Esophagus muscularis mucosa (tissue), 3 donors: Measurements from ENCODE around the gene CDC25B.

Source experiments
- CTCF ChIP-seq, 3 experiments: fragments of 200-600 bp in 2 of 3; fragments of 450-650 bp in 1 of 3; sonication (generic) in 2 of 3; IDR thresholded peaks; one replicate each; pipeline ENCODE4 v1.5.1; 2017 to 2019; ENCODE audit warnings: antibody characterized with exemption in 3 of 3, mild to moderate bottlenecking in 2 of 3, moderate library complexity in 1 of 3
- EP300 ChIP-seq: sonication (generic); formaldehyde crosslinking; IDR thresholded peaks from one replicate; pipeline ENCODE4 v1.6.1; 2017; ENCODE audit warnings: antibody characterized with exemption

- TF ChIP-seq CTCF (IDR thresholded peaks at IDR 0.05) (no peak), EP300 (no peak)
Observed at GRCh38 chr20:3749087-3749688, 46.9 kb upstream of the CDC25B start.
